ENCODE data around the gene RCAN2.

- TF ChIP-seq CTCF (IDR thresholded peaks at IDR 0.05) (no peak), POLR2A (IDR thresholded peaks at IDR 0.05) (no peak)
These were observed 111.0 kb downstream of the RCAN2 start for GRCh38 chr6:46380152-46380807.
